GM21737 (cell line): ENCODE data around the gene NT5C3A.

Experiments
- ATAC-seq: cut with Tn5 transposase; IDR thresholded peaks from one replicate; pipeline ENCODE4 v1.9.1; 2021; ENCODE audit warnings: mild to moderate bottlenecking, moderate library complexity; ENCODE audit not compliant: unreplicated experiment

Gene NT5C3A

DNA sequence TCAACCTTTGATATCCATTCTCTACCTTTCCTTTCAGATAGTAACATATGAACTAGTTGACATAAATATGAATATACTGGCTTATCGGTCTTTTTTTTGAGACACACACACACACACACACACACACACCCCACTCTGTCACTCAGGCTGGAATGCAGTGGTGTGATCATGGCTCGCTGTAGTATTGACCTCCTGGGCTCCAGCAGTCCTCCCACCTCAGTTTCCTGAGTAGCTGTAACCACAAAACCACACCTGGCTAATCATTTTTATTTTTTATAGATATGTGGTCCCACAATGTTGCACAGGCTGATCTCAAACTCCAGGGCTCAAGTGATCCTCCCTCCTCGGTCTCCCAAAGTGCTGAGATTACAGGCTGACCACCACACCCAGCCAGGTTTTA lies 14.2 kb upstream of the NT5C3A start:
- ATAC-seq = peak; percentile 70

DNA sequence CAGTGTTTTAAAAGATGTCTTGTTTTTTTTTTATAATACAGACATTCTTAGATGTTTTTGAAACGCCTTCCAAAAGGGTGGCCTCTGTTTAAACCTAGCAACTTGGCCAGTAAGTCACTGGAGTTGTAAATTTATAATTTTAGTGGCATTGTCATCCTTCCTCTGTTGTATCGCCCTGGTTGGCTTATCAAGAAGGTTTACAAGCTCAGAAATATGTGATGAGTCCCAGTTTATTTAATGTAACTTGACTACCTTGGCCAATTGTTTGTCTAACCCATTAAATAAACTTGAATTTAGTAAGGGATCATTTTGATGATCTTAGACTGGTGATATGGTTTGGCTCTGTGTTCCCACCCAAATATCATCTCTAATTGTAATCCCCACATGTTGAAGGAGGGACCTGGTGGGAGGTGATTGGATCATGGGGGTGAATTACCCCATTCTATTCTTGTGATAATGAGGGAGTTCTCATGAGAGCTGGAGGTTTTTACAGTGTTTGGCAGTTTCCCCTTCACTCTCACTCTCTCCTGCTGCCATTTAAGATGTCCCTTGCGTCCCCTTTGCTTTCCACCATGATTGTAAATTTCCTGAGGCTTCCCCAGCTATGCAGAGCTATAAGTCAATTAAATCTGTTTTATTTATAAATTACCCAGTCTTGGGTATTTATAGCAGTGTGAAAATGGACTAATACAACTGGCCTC lies 13.4 kb upstream of the NT5C3A start:
- ATAC-seq = no peak

DNA sequence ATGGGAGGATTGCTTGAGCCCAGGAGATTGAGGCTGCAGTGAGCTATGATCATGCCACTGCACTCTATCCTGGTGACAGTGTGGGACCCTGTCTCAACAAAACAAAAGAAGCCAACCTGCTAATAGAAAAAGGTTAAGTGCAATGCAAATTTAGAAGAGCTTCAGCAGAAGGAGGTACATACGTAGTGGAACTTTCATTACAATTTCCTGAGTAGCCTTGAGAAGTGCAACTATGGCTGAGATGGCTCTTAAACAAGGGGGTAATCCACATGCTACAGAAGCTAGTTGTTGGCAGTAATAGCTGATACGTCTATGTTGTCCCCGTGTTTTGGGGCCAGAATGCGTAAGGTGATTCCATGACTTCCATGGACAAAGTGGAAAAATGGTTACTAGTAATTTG lies 10.7 kb upstream of the NT5C3A start:
- ATAC-seq = no peak

DNA sequence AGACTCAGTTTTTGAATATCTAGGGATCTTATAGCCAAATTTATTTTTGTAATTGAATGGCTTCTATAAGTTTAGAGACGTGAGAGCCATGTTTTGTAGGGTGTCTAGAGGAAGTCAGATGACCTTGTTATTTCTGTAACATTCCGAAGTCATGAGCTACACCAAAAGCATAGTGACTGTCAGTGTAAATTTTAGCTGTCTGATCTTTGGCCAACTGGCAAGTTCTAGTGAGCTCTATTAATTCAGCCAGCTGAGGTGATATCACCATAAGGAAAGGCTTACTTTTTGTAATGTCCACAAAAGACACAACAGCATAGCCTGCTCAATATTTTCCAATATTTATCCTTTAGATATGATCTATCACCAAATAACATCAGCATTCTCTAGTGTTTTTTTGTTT lies 9.9 kb upstream of the NT5C3A start:
- ATAC-seq = no peak

DNA sequence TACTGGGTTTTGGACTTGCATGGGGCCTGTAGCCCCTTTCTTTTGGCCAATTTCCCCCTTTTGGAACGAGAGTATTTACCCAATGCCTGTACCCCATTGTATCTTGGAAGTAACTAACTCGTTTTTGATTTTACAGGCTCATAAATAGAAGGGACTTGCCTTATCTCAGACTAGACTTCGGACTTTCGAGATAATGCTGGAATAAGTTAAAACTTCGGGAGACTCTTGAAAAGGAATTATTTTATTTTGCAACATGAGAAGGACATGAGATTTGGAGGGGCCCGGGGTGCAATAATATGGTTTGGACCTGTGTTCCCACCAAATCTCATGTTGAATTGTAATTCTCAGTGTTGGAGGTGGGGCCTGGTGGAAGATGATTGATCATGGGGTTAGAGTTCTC lies 8.3 kb upstream of the NT5C3A start:
- no peak for ATAC-seq

DNA sequence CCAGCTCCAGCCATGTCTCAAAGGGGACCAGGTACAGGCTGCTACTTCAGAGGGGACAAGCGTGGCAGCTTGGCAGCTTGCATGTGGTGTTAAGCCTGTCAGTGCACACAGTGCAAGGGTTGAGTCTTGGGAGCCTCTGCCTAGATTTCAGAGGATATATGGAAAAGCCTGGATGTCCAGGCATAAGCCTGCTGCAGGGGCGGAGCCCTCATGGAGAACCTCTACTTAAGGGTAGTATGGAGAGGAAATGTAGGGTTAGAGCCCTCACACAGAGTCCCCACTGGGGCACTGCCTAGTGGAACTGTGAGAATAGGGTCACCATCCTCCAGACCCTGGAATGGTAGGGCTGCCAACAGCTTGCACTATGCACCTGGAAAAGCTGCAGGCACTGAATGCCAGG lies 7.7 kb upstream of the NT5C3A start:
- ATAC-seq = no peak

DNA sequence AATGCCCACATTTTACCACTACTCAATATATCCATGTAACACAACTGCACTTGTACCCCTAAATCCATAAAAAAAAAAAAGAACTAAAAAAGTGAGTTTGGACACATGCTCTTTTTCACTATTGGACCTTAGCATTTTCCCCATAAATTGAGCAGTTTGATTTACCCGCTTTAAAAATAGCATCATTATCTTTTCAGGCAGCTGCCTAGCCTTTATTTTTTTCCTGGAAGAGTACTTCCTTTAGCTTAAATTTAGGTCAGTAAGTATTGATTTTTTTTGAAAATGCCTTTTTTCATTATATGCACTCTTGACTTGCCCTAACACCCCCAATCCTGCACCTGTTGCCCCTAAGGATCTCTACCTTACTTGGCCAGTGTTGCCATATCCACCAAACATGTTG lies 5.3 kb upstream of the NT5C3A start:
- no peak for ATAC-seq

DNA sequence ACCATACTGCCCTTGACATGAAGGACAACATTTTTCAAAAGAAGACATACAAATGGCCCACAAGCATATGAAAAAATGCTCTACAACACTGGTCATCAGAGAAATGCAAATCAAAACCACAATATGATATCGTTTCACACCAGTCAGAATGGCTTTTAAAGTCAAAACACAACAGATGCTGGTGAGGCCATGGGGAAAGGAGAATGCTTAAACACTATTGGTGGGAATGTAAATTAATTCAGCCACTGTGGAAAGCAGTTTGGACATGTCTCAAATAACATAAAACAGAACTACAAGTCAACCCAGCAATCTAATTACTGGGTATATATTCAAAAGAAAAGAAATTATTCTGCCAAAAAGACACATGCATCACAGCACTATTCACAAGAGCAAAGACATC lies 4.2 kb upstream of the NT5C3A start:
- no peak for ATAC-seq

DNA sequence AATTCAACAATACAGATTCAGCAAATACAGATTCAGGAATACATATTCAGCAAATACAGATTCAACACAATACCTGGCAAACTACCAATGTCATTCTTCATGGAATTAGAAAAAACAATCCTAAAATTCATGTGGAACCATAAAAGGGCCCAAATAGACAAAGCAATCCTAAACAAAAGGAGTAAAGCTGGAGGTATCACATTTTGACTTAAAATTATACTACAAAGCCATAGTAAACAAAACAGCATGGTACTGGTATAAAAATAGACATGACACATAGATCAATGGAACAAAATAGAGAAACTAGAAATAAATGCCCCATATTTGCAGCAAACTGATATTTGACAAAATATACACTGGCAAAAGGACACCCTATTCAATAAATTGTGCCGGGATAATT lies 3.4 kb upstream of the NT5C3A start:
- ATAC-seq = no peak

DNA sequence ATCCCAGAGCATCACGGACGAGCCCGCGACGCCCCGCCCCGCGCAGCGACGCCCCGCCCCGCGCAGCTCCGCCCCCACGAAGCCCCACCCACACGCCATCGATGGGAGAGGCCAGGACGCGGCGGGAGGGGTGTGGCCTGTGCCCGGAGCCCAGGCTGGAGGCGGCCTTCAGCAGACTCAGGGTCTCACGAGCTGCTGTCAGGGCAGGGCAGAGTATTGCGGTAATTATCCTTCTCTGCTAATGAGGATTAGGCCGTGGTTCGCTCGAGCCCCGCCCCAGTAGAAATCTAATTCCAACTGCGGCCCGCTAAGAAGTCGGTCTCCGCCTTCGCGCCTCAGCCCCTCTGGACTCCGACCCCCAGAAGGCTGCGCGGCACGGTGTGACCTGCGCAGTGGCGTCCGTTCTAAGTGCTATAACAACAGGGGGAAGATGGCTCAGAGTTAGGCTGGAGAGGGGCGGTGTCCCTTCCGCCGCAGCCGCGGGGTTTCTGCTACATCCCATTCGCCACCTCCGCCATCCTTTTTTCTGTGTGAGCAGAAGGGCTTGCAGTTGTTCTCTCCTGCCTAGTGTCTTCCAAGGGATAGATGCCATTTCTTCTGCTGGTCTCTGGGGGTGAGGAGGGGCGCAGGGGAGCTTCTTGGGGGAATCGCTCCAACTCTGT lies 337 bp upstream of the NT5C3A start:
- ATAC-seq = peak; percentile 94

DNA sequence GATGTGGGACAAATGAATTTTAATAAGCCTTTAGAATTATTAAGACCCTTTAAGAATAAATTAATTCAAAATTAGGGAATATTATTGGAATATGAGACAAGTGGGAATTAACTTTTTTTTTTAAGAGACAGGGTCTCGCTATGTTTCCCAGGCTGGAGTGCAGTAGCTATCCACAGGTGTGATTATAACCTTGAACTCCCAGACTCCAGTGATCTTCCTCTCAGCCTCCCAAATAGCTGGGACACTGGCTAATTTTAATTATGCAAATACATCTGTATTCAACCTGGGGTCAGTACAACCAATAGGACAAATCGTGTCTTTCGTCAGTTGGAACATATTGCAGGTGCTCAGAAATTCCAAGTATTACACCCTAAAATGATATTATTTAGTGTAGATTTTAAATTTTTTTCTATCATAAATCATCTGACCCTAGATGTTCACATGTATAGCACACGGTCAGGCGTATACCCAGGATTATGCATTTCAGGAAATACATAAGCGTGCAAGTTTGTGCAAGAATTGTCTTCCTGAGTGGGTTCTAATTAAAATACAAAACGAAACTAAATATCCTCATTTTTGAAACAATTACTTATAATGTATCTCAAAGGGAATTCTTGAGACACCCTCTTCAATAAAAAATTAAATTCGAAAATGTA lies 1.2 kb downstream of the NT5C3A start:
- ATAC-seq = no peak

DNA sequence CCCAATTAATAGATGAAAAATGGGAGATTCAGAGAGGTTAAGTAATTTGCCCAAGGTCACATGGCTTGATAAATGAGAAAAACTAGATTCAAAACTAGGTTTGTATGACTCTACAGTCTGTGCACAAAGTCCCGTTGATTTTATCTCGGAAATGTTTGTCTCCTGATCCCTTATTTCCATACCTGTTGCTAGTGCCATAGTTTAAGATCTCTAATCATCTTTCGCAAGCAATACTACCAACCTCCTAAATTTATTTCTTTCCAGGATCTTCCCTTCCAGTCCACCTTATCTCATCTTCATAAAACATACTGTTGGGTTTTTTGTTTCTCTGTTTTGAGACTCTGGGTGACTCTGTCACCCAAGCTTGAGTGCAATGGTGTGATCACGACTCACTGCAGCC lies 2.9 kb downstream of the NT5C3A start:
- no peak for ATAC-seq

DNA sequence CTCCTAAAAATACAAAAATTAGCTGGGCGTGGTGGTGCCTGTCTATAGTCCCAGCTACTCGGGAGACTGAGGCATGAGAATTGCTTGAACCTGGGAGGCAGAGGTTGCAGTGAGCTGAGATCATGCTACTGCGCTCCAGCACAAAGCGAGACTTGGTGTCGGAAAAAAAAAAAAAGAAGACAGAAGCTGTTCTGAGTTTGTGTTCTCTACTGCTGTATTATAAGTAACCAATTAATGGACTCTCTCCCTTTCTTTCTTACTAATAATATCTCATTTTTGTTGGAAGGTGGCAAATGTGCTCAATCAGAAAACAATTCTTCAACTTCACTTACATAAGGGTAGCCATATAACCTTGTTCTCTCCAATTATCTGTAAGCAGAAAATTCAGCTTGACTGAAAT lies 7.4 kb downstream of the NT5C3A start:
- ATAC-seq = no peak

DNA sequence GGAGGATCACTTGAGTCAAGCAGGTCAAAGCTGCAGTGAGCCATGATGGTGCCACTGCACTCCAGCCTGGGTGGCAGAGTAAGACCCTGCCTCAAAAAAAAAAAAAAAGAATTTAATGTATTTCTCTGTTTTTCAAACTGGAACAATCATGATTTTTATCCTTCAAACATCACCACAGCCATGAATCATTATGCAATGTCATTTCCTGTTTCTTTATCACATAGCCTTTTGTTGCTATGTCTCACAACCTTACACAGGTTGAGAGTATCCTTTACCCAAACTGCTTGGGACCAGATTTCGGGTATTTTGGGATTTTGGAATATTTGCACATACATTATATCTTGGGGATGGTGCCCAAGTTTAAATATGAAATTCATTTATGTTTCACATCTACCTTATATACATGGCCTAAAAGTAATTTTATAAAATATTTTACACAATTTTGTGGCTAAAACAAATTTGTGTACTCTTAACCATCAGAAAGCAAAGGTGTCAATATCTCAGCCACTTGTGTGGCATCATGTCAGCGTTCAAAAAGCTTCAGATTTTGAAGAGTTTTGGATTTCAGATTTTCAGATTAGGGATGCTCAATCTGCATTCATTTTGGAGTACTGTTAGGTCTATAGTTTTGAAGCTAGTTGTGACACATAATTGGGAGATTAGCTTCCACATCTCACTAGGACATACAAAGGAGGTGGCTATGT lies 8.2 kb downstream of the NT5C3A start:
- no peak for ATAC-seq

DNA sequence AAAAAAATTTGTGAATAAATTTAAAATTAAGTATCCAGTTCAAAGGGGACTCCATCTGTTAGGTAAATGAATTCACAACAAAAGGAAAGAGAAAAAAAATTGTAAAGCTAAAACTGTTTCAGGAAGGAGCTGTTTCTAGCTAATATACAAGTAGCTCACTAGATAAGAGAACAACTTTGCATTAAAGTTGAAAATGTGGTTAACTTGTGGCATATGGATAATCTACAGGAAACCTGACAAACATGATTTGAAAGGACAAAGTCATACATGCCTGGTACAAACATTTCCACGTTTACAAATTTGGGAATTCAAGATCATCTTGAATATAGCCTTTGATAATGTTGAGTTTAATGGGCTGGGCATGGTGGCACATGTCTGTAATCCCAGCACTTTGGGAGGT lies 8.9 kb downstream of the NT5C3A start:
- ATAC-seq = no peak

DNA sequence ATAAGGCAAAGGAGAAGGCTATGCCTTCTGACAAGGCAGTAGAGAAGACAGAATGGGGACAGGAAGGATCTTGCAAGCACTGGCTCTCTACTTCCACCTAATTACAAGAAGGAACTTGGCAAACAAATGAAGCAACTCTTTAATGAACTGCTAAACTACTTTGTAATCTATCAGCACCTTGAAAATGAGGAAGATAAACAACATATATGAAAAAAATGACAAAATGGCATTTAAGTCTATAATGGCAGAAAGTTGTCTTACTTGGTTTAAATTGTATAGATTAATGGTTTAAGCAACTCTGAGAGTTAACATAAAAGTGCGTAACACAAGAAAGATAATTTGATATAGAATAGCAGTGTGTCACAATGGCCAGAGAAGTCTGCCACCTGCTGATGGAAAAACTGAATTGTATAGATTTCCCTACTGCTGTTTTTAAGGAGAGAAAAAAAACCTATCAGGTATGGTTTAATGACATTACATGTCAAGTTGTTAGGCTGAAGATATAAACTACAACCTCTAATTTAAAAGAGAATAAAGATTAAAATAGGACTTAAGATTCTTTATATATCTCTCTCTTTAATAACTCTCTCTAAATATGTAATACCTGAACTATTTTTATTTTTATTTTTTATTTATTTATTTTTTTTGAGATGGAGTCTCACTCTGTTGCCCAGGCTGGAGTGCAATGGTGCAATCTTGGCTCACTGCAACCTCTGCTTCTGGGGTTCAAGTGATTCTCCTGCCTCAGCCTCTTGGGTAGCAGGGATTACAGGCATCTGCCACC lies 11.8 kb downstream of the NT5C3A start:
- ATAC-seq = peak; percentile 58

DNA sequence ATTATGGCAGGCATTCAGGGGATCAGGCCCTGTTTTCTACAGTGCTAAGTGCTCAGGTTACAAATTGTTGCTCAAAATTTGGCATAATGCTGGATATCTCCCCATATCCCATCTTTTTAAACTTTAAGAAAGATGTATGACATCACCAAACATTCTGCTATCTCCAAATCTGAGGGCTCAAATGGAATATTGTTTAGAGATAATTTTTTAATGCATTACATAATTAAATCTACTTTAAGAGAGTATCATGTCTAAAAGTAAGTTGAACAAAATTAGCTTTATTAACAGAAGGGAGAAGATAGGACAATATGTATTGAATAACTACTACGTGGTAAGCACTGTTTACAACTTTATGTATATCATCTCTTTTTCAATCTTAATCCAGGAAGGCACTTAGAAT lies 13.9 kb downstream of the NT5C3A start:
- no peak for ATAC-seq

DNA sequence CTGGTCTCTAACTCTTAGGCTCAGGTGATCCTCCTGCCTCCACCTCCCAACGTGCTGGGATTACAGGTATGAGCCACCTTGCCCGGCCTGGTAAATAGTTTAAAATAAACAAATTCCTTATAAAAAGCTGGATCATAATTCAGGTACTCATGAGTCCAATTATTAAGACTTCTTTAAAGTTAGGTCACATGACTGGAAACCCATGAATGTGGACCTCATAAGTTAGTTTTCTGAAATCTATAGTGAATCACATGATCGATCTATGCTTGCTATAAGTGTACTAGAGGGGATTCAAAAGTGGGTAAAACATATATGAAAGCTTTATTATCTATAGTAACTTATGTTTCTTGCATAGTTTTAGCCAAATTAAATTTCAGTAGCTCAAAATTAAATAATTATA lies 14.3 kb downstream of the NT5C3A start:
- no peak for ATAC-seq

DNA sequence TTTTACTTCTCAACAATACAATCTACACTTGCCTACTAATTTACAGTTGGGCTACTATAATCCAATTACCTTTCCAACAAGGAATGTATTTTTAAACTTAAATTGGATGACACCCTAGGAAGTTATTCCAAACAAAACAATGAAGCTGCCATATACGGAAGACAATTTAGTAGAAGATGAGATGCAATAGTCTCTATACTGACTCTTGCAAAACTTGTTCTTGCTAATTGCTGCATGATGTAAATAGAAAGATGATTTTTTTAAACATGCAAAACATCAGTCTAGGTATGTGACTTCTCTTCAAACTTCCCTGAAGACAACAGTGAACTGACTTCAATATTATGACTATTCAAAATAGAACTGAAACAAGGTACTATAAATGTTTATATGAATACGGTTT lies 17.6 kb downstream of the NT5C3A start:
- no peak for ATAC-seq

DNA sequence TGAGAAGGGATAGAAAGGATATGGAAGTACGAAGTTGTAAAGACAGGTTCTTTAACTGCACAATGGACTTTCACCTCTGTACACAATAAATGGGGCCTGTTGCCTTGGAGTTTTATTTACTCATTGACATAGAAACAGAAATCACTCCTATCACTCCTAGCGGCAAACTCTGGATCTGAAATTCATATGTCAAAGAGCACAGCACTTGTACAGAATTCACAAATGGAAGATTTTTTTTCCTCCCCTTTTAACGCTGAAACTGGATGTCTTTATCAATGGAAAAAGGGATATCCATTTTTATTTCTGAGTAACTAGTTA lies 18.2 kb downstream of the NT5C3A start:
- no peak for ATAC-seq
